ENCODE data around the gene CASQ1. TPM values are rescaled to one million over a fixed set of nuclear protein-coding genes. Genes with fewer than 3 reads are reported as not detected.

Gene CASQ1
- polyA plus RNA-seq, 1 experiment: 1.5 TPM

DNA sequence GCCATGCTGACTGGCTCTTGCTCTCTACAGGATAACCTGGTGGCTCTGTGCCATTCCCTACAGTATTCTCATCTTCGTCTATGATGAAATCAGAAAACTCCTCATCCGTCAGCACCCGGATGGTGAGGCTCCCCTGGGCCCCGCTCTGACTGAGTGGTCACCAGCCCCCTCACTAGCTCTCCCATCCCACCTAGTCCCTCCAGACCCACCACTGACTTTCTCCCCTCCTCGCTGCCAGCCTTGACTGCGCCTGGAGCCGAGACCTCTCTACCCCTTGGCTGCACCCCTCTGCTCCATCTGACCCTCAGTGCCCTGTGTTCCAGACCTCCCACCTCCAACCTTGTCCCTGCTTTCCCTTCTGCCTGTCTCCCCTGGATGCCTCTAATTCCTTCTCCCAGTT, 4.1 kb upstream of the CASQ1 start:
- DNase-seq (ENCODE audit: low read depth): no peak
- POLR2A ChIA-PET: no interaction called here
- Histone ChIP-seq H3K4me3 (ENCODE audit: low read depth, low read length) (no peak overlapping the region), H3K36me3 (ENCODE audit: control insufficient read depth, insufficient read depth, low read length) (no peaks in the 10 kb centered on the region), H3K27me3 (ENCODE audit: control insufficient read depth, insufficient read depth, low read length) (peaks cover 1% of the 10 kb centered on the region)
- TF ChIP-seq CTCF (IDR thresholded peaks at IDR 0.05; ENCODE audit: insufficient read depth, low read depth, low read length): no peak
- CTCF ChIA-PET: interaction anchor here (1.0 to 2.7 kb wide), 3 partner anchors 35 to 85 kb away, joined by 3 to 16 read pairs (median 5); no protein-coding TSS in a partner anchor

- DNase-seq (ENCODE audit: low read depth): no peak
- Histone ChIP-seq H3K36me3 (ENCODE audit: control insufficient read depth, insufficient read depth, low read length) (no peaks in the 10 kb centered on the region), H3K4me3 (ENCODE audit: low read depth, low read length) (no peak overlapping the region), H3K27me3 (ENCODE audit: control insufficient read depth, insufficient read depth, low read length) (peaks cover 1% of the 10 kb centered on the region)
- ChIA-PET CTCF (interaction anchor here (1.0 to 2.7 kb wide), 3 partner anchors 35 to 86 kb away, joined by 3 to 16 read pairs (median 5); no protein-coding TSS in a partner anchor), POLR2A (no interaction called here)
- no peak for TF ChIP-seq CTCF (IDR thresholded peaks at IDR 0.05; ENCODE audit: insufficient read depth, low read depth, low read length)
These were observed 3.6 kb upstream of the CASQ1 start for GRCh38 chr1:160186729-160187128.

- H3K4me3 ChIP-seq (ENCODE audit: low read depth, low read length): no peak overlapping the region
- no peaks in the 10 kb centered on the region for H3K36me3 ChIP-seq (ENCODE audit: control insufficient read depth, insufficient read depth, low read length)
- CTCF ChIA-PET: interaction anchor here (1.2 to 2.7 kb wide), 3 partner anchors 34 to 87 kb away, joined by 3 to 16 read pairs (median 5); no protein-coding TSS in a partner anchor
- no peak for DNase-seq (ENCODE audit: low read depth)
- TF ChIP-seq CTCF (IDR thresholded peaks at IDR 0.05; ENCODE audit: insufficient read depth, low read depth, low read length): no peak
- H3K27me3 ChIP-seq (ENCODE audit: control insufficient read depth, insufficient read depth, low read length): peaks cover 1% of the 10 kb centered on the region
- POLR2A ChIA-PET: no interaction called here
These were observed 3.0 kb upstream of the CASQ1 start for GRCh38 chr1:160187407-160187806.

GRCh38 chr1:160188341-160188740, 2.0 kb upstream of the CASQ1 start:
- H3K36me3 ChIP-seq (ENCODE audit: control insufficient read depth, insufficient read depth, low read length): no peaks in the 10 kb centered on the region
- H3K4me3 ChIP-seq (ENCODE audit: low read depth, low read length): no peak overlapping the region
- no peak for DNase-seq (ENCODE audit: low read depth)
- no peak for TF ChIP-seq CTCF (IDR thresholded peaks at IDR 0.05; ENCODE audit: insufficient read depth, low read depth, low read length)
- CTCF ChIA-PET: interaction anchor here (0.7 to 6.1 kb wide), 5 partner anchors 37 to 102 kb away, joined by 3 to 98 read pairs (median 4); no protein-coding TSS in a partner anchor
- H3K27me3 ChIP-seq (ENCODE audit: control insufficient read depth, insufficient read depth, low read length): peaks cover 1% of the 10 kb centered on the region
- POLR2A ChIA-PET: no interaction called here

GRCh38 chr1:160191756-160192155, 1.4 kb downstream of the CASQ1 start:
- Histone ChIP-seq H3K4me3 (ENCODE audit: low read depth, low read length) (no peak overlapping the region), H3K27me3 (ENCODE audit: control insufficient read depth, insufficient read depth, low read length) (peaks cover 2% of the 10 kb centered on the region), H3K36me3 (ENCODE audit: control insufficient read depth, insufficient read depth, low read length) (no peaks in the 10 kb centered on the region)
- no peak for TF ChIP-seq CTCF (IDR thresholded peaks at IDR 0.05; ENCODE audit: insufficient read depth, low read depth, low read length)
- ChIA-PET CTCF (interaction anchor here (0.9 to 6.1 kb wide), 19 partner anchors 9 to 186 kb away, joined by 3 to 113 read pairs (median 6); no protein-coding TSS in a partner anchor), POLR2A (no interaction called here)
- DNase-seq (ENCODE audit: low read depth): no peak

Measured in BJ (cell line).